K562 (cell line): Measurements from ENCODE around the gene TBXA2R. TPM values are rescaled to one million over a fixed set of nuclear protein-coding genes. Genes with fewer than 3 reads are reported as not detected.

Experiments
- CTBP1 ChIP-seq: fragments of 450-650 bp; IDR thresholded peaks from 2 replicates; pipeline ENCODE4 v1.6.1; 2016; ENCODE audit warnings: borderline replicate concordance
- DACH1 ChIP-seq: fragments of 450-650 bp; IDR thresholded peaks from 2 replicates; pipeline ENCODE4 v1.6.1; 2018; ENCODE audit not compliant: partially characterized antibody
- DDX20 ChIP-seq: fragments of 450-650 bp; IDR thresholded peaks from 2 replicates; pipeline ENCODE4 v1.6.1; 2016; ENCODE audit warnings: missing genetic modification characterization, low read depth, mild to moderate bottlenecking, missing compliant biosample characterization, moderate library complexity
- DMBX1 ChIP-seq: fragments of 250-450 bp; sonication (Bioruptor Pico); IDR thresholded peaks from 2 replicates; pipeline ENCODE4 v1.8.0; 2022; ENCODE audit warnings: inconsistent platforms, mild to moderate bottlenecking, moderate library complexity, borderline replicate concordance
- DPF2 ChIP-seq: fragments of 450-650 bp; IDR thresholded peaks from 2 replicates; pipeline ENCODE4 v1.6.1; 2016
- NONO ChIP-seq, 2 experiments: fragments of 200-400 bp in 1 of 2; fragments of 450-650 bp in 1 of 2; formaldehyde crosslinking in 1 of 2; IDR thresholded peaks; 2 replicates each; pipeline ENCODE4 v1.6.1; 2017; ENCODE audit warnings: low read depth in 2 of 2, mild to moderate bottlenecking in 2 of 2, moderate library complexity in 2 of 2, low read length in 1 of 2
- REST ChIP-seq, 2 experiments: fragments of 450-650 bp; formaldehyde crosslinking in 1 of 2; IDR thresholded peaks; 2 replicates each; pipeline versions ENCODE4 v1.4.0 to v1.6.1; 2014 to 2020; ENCODE audit warnings: mild to moderate bottlenecking in 2 of 2, borderline replicate concordance in 1 of 2, low read depth in 1 of 2
- VEZF1 ChIP-seq: fragments of 200-800 bp; sonication (Bioruptor generic); IDR thresholded peaks from 2 replicates; pipeline ENCODE4 v1.6.1; 2017; ENCODE audit warnings: missing genetic modification characterization, missing compliant biosample characterization
- ZNF133 ChIP-seq: fragments of 250-450 bp; sonication (Bioruptor Pico); IDR thresholded peaks from 2 replicates; pipeline ENCODE4 v1.4.0; 2020; ENCODE audit warnings: mild to moderate bottlenecking
- polyA plus RNA-seq, 8 experiments: library from polyadenylated mRNA; depleted of rRNA in 4 of 8; stranded (reverse) in 5 of 8; unstranded in 3 of 8; fragments of >200 nt; fragmentation: Nextera tagmentation in 2 of 8; fragmentation: Illumina TruSeq in 1 of 8; extraction: Ambion mirVana in 2 of 8; extraction: Trizol in 1 of 8; gene quantifications; 2 replicates each; pipeline versions ENCODE4 v1.2.1 to v1.2.3, GENCODE V29; 2011 to 2014; ENCODE audit warnings: inconsistent platforms in 1 of 8, missing spikeins in 1 of 8
- total RNA-seq, 7 experiments: library from RNA; depleted of rRNA in 6 of 7; stranded (reverse); fragments of >200 nt in 6 of 7; fragmentation: Illumina TruSeq in 2 of 7; extraction: Trizol in 2 of 7; gene quantifications; 2 replicates each; pipeline versions ENCODE4 v1.2.1 to v1.2.3, GENCODE V29; 2011 to 2021; ENCODE audit warnings: low replicate concordance in 1 of 7
- TF ChIP-seq, protein P1 (sequence below): fragments of 450-650 bp; IDR thresholded peaks from 2 replicates; pipeline ENCODE4 v1.6.1; 2017; ENCODE audit warnings: antibody characterized with exemption, mild to moderate bottlenecking
- TF ChIP-seq, protein P2 (sequence below), 2 experiments: fragments of 250-450 bp in 1 of 2; fragments of 450-650 bp in 1 of 2; sonication (Bioruptor Pico) in 1 of 2; IDR thresholded peaks; 2 replicates each; pipeline versions ENCODE4 v1.6.1 to v1.8.0; 2016 to 2021; ENCODE audit warnings: mild to moderate bottlenecking in 2 of 2, moderate library complexity in 2 of 2, missing compliant biosample characterization in 1 of 2, missing genetic modification characterization in 1 of 2

TBXA2R gene
- total and polyA plus RNA-seq, 9 of the 15 experiments (the other 6 are each of a cell fraction or from before 2014, with no cell fraction given) = 1.5 to 24.0 (median 2.8) TPM

DNA sequence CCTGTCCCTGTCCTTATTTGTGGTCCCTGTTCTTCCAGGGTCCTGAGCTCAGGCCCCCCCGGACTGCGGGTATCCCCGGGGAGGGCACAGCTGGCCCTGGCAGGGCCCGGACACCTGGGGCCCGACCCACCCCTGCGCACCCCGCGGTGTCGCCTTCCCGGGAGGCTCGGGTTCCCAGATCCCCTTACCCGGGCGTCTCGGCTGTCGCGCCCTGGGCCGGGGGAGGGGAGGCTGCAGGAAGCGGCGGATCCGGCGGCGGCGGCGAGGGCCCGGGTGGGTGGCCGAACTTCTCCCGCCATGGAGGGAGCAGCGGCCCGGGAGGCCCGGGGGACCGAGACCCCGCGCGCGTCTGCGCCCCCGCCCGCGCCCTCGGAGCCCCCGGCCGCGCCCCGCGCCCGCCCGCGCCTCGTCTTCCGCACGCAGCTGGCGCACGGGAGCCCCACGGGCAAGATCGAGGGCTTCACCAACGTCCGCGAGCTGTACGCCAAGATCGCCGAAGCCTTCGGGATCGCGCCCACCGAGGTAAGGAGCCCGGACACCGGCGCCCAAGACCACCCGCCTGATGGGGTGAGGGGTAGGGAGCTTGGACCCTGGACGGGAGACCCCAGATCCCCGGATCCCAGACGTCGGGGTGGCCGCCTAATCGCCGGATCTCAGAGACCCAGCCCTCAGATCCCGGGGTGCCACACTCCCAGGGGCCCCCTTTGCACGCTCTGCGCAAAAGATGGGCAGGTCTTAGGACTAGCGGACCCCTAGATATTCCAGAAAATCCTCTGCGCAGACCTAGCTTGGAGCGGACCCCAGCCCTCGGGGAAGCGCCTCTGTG, 21.2 kb downstream of the TBXA2R start, which contains the start of gene GIPC3 (continued):
- TF ChIP-seq NONO (IDR thresholded peaks at IDR 0.05; ENCODE audit: low read depth in 2 of 2, low read length in 1 of 2) (0 out of 4 replicates have a peak, but pooled peaks of 1 of the 2 experiments have one; percentile 48), DMBX1 (CRISPR knock-in tag) (no peak), DPF2 (no peak), DDX20 (no peak), ZNF133 (CRISPR knock-in tag) (no peak), VEZF1 (CRISPR knock-in tag) (no peak), DACH1 (no peak), CTBP1 (no peak), REST (IDR thresholded peaks at IDR 0.05; ENCODE audit: borderline replicate concordance) (no peak), REST (CRISPR knock-in tag; IDR thresholded peaks at IDR 0.05; ENCODE audit: low read depth) (0 out of 2 replicates have a peak, but pooled peaks have one; percentile 18)
- TF ChIP-seq, protein P1, sequence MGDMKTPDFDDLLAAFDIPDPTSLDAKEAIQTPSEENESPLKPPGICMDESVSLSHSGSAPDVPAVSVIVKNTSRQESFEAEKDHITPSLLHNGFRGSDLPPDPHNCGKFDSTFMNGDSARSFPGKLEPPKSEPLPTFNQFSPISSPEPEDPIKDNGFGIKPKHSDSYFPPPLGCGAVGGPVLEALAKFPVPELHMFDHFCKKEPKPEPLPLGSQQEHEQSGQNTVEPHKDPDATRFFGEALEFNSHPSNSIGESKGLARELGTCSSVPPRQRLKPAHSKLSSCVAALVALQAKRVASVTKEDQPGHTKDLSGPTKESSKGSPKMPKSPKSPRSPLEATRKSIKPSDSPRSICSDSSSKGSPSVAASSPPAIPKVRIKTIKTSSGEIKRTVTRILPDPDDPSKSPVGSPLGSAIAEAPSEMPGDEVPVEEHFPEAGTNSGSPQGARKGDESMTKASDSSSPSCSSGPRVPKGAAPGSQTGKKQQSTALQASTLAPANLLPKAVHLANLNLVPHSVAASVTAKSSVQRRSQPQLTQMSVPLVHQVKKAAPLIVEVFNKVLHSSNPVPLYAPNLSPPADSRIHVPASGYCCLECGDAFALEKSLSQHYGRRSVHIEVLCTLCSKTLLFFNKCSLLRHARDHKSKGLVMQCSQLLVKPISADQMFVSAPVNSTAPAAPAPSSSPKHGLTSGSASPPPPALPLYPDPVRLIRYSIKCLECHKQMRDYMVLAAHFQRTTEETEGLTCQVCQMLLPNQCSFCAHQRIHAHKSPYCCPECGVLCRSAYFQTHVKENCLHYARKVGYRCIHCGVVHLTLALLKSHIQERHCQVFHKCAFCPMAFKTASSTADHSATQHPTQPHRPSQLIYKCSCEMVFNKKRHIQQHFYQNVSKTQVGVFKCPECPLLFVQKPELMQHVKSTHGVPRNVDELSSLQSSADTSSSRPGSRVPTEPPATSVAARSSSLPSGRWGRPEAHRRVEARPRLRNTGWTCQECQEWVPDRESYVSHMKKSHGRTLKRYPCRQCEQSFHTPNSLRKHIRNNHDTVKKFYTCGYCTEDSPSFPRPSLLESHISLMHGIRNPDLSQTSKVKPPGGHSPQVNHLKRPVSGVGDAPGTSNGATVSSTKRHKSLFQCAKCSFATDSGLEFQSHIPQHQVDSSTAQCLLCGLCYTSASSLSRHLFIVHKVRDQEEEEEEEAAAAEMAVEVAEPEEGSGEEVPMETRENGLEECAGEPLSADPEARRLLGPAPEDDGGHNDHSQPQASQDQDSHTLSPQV = peak; percentile 35; the same call in 1 of the 2 replicates
- TF ChIP-seq, protein P2, sequence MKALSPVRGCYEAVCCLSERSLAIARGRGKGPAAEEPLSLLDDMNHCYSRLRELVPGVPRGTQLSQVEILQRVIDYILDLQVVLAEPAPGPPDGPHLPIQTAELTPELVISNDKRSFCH (CRISPR knock-in tag; IDR thresholded peaks at IDR 0.05) = no peak
- TF ChIP-seq, protein P2 (tag; IDR thresholded peaks at IDR 0.05) = no peak
